CD4-positive, alpha-beta T cell treated with Interleukin-17A for 4 hours (primary cell): ENCODE data around the gene MYOG.

ENCODE experiments used
- DNase-seq: peaks from one replicate; pipeline ENCODE4 v3.0.0-alpha.2; 2020; ENCODE audit warnings: mixed read lengths

The MYOG gene

GRCh38 chr1:203117611-203118575 lies 32.1 kb upstream of the MYOG start:
- DNase-seq = peak; percentile 32

DNA sequence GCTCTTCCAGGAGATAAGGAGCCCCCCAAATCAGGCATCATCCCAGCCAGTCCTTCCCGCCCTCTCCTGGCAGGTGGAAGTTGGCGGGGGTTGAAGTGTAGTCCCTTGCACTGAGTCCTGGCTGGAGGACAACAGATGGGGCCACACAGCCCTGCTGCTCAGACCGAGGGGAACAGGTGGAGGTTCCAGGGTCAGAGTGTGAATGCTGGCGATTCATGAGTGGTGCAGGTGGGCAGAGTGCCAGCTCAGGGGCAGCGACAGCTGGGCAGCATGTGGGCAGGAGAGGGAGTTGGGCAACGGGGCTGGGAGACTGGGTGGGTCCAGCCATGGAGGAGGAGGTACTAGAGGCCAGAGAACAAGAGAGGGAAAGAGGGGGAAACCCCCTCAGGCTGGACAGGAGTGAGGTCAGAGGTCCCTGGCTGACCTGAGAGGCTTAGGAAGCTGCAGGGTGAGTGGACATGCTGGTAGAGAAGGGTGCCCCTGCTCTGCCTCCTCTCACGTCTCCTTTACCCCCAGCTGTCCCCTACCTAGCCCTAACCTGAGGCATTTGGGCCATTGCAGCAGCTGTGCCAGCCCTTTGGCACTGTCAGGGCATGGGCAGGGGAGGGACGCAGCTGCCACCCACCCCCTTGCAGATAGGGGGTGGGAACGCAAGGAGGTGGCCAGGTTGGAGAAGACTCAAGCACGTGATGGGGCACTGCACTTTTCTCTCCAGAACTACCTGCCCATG lies 30.4 kb upstream of the MYOG start:
- DNase-seq = no peak

- no peak for DNase-seq
Observed at GRCh38 chr1:203114202-203114601, 28.4 kb upstream of the MYOG start.

DNA sequence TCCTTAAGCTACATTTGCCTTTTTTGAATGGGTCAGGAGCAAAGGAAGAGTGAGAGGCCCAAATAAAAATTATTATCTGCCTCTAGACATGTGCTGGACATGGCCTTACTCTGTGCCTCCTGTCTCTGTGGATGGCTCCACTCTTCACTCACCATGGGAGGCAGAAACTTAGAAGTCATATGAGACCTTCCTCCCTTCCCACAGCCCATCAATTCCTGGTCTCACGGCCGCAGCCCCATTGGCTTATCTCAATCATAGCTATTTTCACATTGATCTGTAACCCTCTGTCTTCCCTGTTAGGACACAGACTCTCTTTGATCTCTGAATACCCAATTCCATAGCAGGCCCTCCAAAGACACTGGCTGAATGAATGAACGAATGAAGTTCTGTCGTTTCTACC lies 27.5 kb upstream of the MYOG start:
- no peak for DNase-seq

DNA sequence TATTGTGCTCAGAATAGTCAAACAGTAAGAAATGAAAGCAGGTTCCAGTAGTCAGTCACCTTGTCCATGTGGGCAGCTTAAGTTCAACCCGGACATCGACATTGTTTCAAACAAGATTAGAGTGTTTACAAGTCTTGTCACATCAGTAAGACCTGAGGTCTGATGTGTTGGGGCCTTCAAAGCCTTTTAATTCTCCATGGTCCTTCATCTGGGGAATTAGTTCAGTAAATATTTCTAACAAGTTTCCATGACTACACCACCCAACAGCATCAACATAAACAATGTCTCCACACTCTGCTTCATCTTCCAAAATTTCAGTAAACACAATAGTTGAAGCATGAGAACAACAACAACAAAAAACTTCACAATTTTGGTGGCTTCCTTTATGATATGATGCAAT lies 26.7 kb upstream of the MYOG start:
- no peak for DNase-seq

- no peak for DNase-seq
Observed at GRCh38 chr1:203104789-203105390, 19.1 kb upstream of the MYOG start.

DNA sequence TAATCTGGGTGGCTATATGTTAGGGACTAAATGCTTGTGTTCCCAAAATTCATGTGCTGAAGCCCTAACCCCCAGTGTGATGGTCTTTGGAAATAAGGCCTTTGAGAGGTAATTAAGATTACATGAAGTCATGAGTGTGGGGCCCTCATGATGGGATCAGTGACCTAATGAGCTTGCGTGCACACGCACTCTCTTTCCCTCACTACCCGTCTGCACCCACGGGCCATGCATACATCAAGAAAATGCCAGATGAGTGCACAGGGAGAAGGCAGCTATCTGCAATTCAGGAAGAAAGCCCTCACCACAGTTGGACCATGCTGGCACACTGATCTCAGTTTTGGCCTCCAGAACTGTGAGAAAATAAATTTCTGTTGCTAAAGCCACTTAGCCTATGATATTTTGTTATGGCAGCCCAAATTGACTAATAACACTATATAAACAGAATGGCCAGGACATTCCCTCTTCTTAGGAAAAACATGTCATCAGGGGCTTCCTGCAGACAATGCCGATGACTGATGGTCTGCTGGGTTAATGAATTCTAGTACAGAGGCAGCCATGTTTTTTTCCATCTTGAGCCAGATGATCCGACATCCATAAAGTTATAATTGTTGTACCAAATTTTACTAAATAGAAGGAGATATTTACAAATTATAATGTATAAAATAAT lies 18.1 kb upstream of the MYOG start:
- no peak for DNase-seq

DNA sequence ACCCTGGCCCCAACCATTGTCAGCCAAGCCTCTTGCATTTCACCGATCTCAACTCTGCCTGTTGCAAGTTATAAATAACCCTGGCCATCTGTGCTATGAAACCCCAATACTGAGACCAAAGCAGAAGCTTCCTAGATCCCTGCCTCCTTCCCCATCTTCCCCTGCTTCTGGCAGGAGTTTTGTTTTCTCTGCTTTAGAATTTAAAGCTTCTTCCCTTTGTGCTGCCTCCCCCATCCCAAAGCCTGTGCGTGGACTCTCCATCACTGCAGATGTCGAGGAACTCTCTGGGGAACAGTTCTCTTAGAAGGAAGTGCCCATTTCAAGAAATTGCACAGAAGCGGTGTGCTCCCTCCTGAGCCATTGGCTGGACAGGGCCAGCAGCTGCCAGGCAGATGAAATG lies 17.4 kb upstream of the MYOG start:
- DNase-seq = no peak

- no peak for DNase-seq
Observed at GRCh38 chr1:203101813-203102634, 16.2 kb upstream of the MYOG start.

DNA sequence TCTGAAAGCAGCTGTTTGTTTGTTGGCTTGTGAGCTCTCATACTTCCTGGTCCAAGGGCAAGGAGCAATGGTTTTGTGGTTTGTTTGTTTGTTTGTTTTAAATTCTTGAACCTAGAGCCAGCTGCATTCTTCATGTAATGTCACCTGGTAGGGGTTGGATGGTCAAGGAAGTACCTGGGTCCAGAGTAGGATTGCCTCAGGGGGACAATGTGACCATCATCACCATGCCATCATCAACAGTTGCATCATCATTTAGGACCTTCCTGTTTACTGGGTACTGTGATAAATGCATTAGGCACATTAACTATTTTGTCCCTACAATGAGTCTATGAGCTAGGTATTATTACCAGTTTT lies 14.7 kb upstream of the MYOG start:
- DNase-seq = no peak

DNA sequence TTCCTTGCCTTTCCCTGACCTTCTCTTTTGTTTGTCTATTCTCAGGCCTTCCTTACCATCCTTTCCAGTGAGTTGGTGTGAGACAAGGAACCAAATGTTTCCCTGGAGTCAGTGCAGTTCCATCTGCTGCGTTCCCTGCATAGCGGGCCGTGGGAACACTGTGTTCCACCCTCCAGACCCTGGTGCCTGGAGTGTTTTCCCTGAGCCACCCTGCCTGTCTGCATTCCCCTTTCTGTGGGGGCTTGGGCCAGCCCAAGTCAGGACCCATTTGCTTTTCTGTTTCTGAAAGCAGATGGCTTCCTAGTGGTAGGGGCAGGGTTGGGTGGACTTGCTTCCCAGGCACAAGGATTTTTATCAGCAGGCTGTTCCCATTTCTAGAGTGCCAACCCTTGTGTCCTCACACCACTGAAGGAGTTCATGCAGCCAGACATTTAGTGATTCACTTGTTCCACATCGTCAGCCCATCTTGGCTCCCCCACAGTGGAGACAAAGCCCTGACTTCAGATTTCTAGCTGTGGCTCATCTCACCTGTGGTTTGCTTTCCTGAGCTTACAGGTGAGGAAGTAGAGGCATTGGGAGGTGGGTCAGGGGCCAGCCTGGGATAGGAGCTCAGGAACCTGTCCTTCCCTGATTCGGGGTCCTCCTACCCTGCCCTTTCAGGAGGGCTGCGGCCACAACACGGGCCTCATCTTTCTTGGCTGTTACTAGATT lies 14.1 kb upstream of the MYOG start:
- DNase-seq = no peak

DNA sequence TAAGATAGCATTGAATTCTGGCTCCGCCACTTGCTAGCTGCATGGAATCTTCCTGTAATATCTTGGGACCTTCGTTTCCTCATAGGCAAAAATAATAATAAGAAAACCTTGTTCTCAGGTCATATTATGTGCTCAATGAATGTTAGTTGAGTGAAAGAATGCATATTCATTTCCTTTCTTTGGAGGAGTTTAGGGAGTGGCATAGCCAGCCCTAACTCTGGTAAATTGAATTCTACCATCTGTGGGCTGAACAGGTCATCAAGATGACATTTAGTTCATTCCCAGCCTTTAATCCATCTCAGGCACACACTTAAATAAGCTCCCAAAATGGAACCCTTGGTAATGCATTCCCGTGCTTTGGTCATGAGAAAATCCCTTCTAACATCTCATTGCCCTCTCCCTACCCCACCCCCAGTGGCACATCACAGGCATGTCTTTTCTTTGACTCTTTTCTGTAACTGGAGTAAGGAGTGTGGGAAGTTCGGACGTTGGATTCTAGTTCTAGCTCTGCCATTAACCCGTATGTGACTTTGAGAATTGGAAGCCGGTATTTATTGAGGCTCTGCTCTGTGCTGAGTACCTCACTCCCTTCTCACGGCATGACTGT lies 13.2 kb upstream of the MYOG start:
- no peak for DNase-seq

DNA sequence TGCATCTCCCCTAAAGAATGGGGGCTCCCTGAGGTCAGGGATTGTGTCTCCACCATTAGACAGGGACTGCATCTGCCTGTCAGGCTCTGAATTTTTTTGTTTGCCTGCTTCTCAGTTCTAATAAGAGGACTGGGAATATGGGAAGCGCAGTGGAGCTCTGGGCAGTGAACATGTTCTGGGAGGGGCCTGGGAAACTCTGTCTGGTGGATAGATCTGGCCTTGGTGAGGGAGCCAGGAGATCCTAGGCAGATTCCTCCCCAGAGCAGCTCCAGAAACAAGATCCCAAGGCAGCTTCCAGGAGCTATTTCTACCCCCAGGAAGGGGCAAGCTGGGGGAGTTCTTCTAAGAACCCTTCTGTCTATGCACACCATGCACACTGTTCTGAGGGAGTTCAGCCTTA lies 12.6 kb upstream of the MYOG start:
- no peak for DNase-seq

- DNase-seq = no peak
Observed at GRCh38 chr1:203097001-203097400, 11.2 kb upstream of the MYOG start.

GRCh38 chr1:203096566-203096965 lies 10.8 kb upstream of the MYOG start:
- DNase-seq = no peak

DNA sequence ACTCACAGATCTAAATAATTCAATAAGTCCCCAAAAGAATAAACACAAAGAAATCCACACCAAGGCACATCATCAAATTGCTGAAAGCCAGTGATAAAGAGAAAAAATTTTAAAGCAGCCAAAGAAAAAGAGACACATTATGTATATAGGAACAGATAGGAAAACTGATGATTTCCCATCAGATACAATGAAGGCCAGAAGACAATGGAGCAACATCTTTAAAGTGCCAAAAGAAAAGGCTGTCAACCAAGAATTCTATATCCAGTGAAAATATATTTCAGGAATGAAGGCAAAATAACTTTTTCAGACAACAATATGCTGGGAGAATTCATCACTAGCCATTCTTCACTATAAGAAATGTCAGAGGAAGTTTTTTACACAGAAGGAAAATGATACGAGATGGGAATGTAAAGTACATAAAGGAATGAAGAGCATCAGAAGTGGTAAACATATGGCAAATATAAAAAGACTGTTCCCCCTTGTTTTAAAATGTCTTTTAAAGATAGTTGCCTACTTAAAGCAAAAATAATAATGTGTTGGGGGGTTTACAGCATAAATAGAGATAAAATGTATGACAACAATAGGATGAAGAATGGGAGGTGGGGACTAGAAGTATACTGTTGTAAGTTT lies 9.4 kb upstream of the MYOG start:
- no peak for DNase-seq

DNA sequence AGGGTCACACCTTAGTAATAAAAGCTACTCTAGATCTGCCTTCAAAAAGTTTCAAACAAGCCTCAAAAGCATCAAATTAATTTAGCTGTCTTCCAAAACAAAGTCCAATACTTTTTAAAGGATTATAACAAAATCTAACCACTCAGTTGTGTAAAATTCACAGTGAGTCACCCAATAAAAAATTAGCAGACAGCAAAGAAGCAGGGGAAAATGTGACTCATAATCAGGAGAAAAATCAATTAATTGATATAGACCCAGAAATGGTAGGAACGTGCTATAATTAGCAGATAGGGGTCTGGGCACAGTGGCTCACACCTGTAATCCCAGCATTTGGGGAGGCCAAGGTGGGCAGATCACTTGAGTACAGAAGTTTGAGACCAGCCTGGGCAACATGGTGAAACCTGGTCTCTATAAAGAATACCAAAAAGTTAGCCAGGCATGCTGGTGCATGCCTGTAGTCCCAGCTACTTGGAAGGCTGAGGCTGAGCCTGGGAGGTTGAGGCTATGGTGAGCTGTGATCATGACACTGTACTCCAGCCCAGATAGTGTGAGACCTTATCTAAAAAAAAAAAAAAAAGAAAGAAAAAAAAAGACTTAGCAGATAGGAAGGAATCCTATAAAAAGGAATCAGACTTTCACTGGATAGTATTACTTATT lies 8.1 kb upstream of the MYOG start:
- no peak for DNase-seq

GRCh38 chr1:203091761-203092330 lies 6.0 kb upstream of the MYOG start:
- no peak for DNase-seq

DNA sequence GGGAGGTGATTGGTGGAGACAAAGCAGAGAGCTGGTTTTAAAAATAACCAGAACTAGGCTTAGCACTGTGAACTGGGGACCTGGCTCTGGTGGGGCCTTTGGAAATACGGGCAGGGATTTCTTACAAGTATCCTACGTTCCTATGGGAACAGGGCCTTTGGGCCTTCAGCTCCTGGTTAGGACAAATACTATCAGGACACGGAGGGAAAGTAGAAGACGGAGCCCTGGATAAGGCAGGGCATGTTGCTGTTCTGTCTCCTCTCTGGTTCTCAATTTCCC lies 5.3 kb upstream of the MYOG start:
- no peak for DNase-seq
